Liver (tissue), 9 donors: Measurements from ENCODE around the gene RABL3. TPM values are rescaled to one million over a fixed set of nuclear protein-coding genes. Genes with fewer than 3 reads are reported as not detected.

Source experiments
- DNase-seq: peaks from one replicate; pipeline ENCODE4 v3.0.0-alpha.2; 2017; ENCODE audit warnings: low spot score
- H3K27ac ChIP-seq, 2 donors: one replicate each; pipeline ENCODE4 v1.7.0; 2013; ENCODE audit warnings: inconsistent platforms in 2 of 2, low read length in 2 of 2, control low read depth in 1 of 2, low read depth in 1 of 2, mild to moderate bottlenecking in 1 of 2
- H3K27me3 ChIP-seq, 4 donors: one replicate each; pipeline versions ENCODE4 v1.6.1 to v1.7.0; 2013; ENCODE audit warnings: low read length in 3 of 4, inconsistent platforms in 1 of 4, mild to moderate bottlenecking in 1 of 4, moderate library complexity in 1 of 4; ENCODE audit not compliant: control insufficient read depth in 4 of 4, insufficient read depth in 4 of 4
- H3K36me3 ChIP-seq, 4 donors: one replicate each; pipeline versions ENCODE4 v1.6.1 to v1.7.0; 2013; ENCODE audit warnings: low read length in 3 of 4, mild to moderate bottlenecking in 3 of 4, low read depth in 1 of 4, moderate library complexity in 1 of 4; ENCODE audit not compliant: control insufficient read depth in 4 of 4, insufficient read depth in 3 of 4
- H3K4me1 ChIP-seq, 4 donors: one replicate each; pipeline versions ENCODE4 v1.6.1 to v1.7.0; 2013; ENCODE audit warnings: low read length in 3 of 4, mild to moderate bottlenecking in 3 of 4, moderate library complexity in 1 of 4; ENCODE audit not compliant: control insufficient read depth in 4 of 4, insufficient read depth in 4 of 4
- H3K4me3 ChIP-seq, 3 donors: one replicate each; pipeline versions ENCODE4 v1.6.1 to v1.7.0; 2013; ENCODE audit warnings: low read length in 3 of 3, control low read depth in 1 of 3, low read depth in 1 of 3, mild to moderate bottlenecking in 1 of 3
- H3K9ac ChIP-seq, 2 donors: one replicate each; pipeline ENCODE4 v1.7.0; 2013; ENCODE audit warnings: low read length in 2 of 2, mild to moderate bottlenecking in 2 of 2, moderate library complexity in 2 of 2, control low read depth in 1 of 2, low read depth in 1 of 2
- H3K9me3 ChIP-seq, 4 donors: one replicate each; pipeline versions ENCODE4 v1.6.1 to v1.7.0; 2013; ENCODE audit warnings: low read length in 3 of 4; ENCODE audit not compliant: control insufficient read depth in 4 of 4
- ATF3 ChIP-seq: IDR thresholded peaks from 2 replicates; pipeline ENCODE4 v1.6.1; 2016; ENCODE audit warnings: antibody characterized with exemption
- CTCF ChIP-seq: fragments of 150-350 bp; IDR thresholded peaks from 2 replicates; pipeline ENCODE4 v1.5.1; 2017; ENCODE audit warnings: improper control_type of control experiment, low read depth, low read length; ENCODE audit not compliant: missing input control
- EGR1 ChIP-seq, 2 donors: IDR thresholded peaks; 2 replicates each; pipeline ENCODE4 v1.6.1; 2016 to 2018; ENCODE audit warnings: antibody characterized with exemption in 2 of 2, low read depth in 2 of 2
- FOXA1 ChIP-seq: IDR thresholded peaks from 2 replicates; pipeline ENCODE4 v1.6.1; 2016; ENCODE audit warnings: antibody characterized with exemption
- GABPA ChIP-seq, 2 donors: IDR thresholded peaks in 1 of 2; conservative IDR thresholded peaks in 1 of 2; 2 replicates each; pipeline ENCODE4 v1.6.1; 2016; ENCODE audit warnings: antibody characterized with exemption in 2 of 2, mild to moderate bottlenecking in 1 of 2, moderate library complexity in 1 of 2
- HNF4G ChIP-seq: IDR thresholded peaks from 2 replicates; pipeline ENCODE4 v1.6.1; 2016; ENCODE audit warnings: antibody characterized with exemption
- JUND ChIP-seq, 2 donors: IDR thresholded peaks; 2 replicates each; pipeline ENCODE4 v1.6.1; 2016; ENCODE audit warnings: antibody characterized with exemption in 2 of 2
- MAX ChIP-seq: IDR thresholded peaks from 2 replicates; pipeline ENCODE4 v1.6.1; 2016; ENCODE audit warnings: antibody characterized with exemption
- RAD21 ChIP-seq, 2 donors: IDR thresholded peaks; 2 replicates each; pipeline ENCODE4 v1.6.1; 2016; ENCODE audit warnings: antibody characterized with exemption in 2 of 2, mild to moderate bottlenecking in 2 of 2
- REST ChIP-seq: IDR thresholded peaks from 2 replicates; pipeline ENCODE4 v1.6.1; 2016; ENCODE audit warnings: antibody characterized with exemption, mild to moderate bottlenecking
- RXRA ChIP-seq, 2 donors: IDR thresholded peaks; 2 replicates each; pipeline ENCODE4 v1.6.1; 2017 to 2018; ENCODE audit warnings: antibody characterized with exemption in 2 of 2, mild to moderate bottlenecking in 1 of 2
- ZBTB33 ChIP-seq: IDR thresholded peaks from 2 replicates; pipeline ENCODE4 v1.6.1; 2016; ENCODE audit warnings: antibody characterized with exemption
- WGBS: extraction: QIAGEN DNeasy Blood & Tissue Kit; methylation state at CpG from one replicate; pipeline ENCODE4 v1.1.7; 2013; 5-methylcytosine and 5-hydroxymethylcytosine counted together
- polyA plus RNA-seq, 2 donors: library from polyadenylated mRNA; stranded (reverse) in 1 of 2; unstranded in 1 of 2; fragments of 200-250 nt in 1 of 2; fragments of >200 nt in 1 of 2; fragmentation: Nextera tagmentation in 1 of 2; extraction: Ambion mirVana in 1 of 2; gene quantifications; one replicate each; pipeline versions ENCODE4 v1.2.1 to v1.2.3, GENCODE V29; 2013 to 2015
- total RNA-seq, 2 donors: library from RNA; depleted of rRNA; stranded (reverse); fragments of >200 nt; gene quantifications; one replicate each; pipeline ENCODE4 v1.2.3, GENCODE V29; 2014
- donor health status: healthy.
- donor health status: healthy.
- donor health status: healthy.
- donor health status: healthy.
- donor health status: healthy.

The RABL3 gene
- total and polyA plus RNA-seq, 4 donors: 8.6 to 14.1 (median 13.1) TPM

- Histone ChIP-seq H3K4me3 (no peak overlapping the region), H3K9me3 (no peaks in the 10 kb centered on the region), H3K4me1 (no peaks in the 10 kb centered on the region), H3K9ac (no peak overlapping the region), H3K27ac (no peak overlapping the region), H3K36me3 (peaks cover 0 to 58% (median 35%) of the 10 kb centered on the region in 4 donors), H3K27me3 (no peaks in the 10 kb centered on the region)
- WGBS: 95% methylated on average over 1 of the region's 1 CpG
- DNase-seq: no peak
- TF ChIP-seq RAD21 (IDR thresholded peaks at IDR 0.05) (no peak), CTCF (no peak), RXRA (IDR thresholded peaks at IDR 0.05) (no peak), GABPA (IDR thresholded peaks at IDR 0.05 in 1 of 2, conservative IDR thresholded peaks at IDR 0.05 in 1 of 2) (no peak), EGR1 (IDR thresholded peaks at IDR 0.05; ENCODE audit: low read depth in 2 of 2) (no peak), ATF3 (no peak), MAX (no peak), FOXA1 (no peak), HNF4G (no peak), ZBTB33 (no peak), JUND (IDR thresholded peaks at IDR 0.05) (no peak)
These were observed 83.0 kb downstream of the RABL3 start for GRCh38 chr3:120659285-120659684.

- Histone ChIP-seq H3K27me3 (no peaks in the 10 kb centered on the region), H3K27ac (no peak overlapping the region)
- no peak for TF ChIP-seq REST
These were observed 89.3 kb downstream of the RABL3 start for GRCh38 chr3:120652896-120653545.

More at GRCh38 chr3:120652896-120653545, 89.3 kb downstream of the RABL3 start:
- Histone ChIP-seq H3K9ac (no peak overlapping the region), H3K9me3 (no peaks in the 10 kb centered on the region), H3K4me1 (peaks cover 0 to 18% (median 5%) of the 10 kb centered on the region in 4 donors), H3K36me3 (peaks cover 11 to 79% (median 68%) of the 10 kb centered on the region in 4 donors), H3K4me3 (no peak overlapping the region)
- WGBS: 72% methylated on average over 5 of the region's 5 CpGs
- DNase-seq: no peak
